ENCODE measurements around the gene ACP7.

ACP7 gene

DNA sequence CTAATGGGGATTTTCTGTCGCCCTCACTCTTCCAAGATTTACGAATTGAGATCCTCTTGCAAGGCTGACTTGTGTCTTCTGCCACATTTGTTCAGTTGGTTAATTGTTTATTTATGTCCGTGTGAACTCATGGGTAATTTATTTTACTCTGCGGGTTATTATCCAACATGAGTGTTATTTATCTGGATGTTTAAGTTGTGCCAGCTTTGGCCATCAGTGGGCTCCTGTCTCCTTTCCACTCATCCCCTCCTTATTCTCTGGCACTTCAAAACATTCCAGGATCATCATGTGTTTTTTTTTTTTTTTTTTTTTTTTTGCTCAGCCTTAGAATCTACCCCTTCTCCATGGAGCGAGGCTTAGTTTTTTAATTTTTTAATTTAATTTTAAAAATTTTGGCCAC lies 19.0 kb downstream of the ACP7 start:
- H3K9me2 ChIP-seq (ENCODE audit: low read depth, low read length), result no peaks in the 10 kb centered on the region
- H3K79me2 ChIP-seq (ENCODE audit: insufficient read depth, low read length), result no peaks in the 10 kb centered on the region
- no peak overlapping the region for H3K27ac ChIP-seq (ENCODE audit: low read depth, low read length, poor library complexity, severe bottlenecking)
- H4K20me1 ChIP-seq (ENCODE audit: insufficient read depth, low read length), result no peaks in the 10 kb centered on the region
- no peaks in the 10 kb centered on the region for H3K9me3 ChIP-seq (ENCODE audit: low read length)
- no peaks in the 10 kb centered on the region; the same call in 1 of the 2 replicates for H3K27me3 ChIP-seq (ENCODE audit: insufficient read depth, low read length)
- H2AFZ ChIP-seq (ENCODE audit: low read length), result no peak overlapping the region
- no peaks in the 10 kb centered on the region for H3K4me1 ChIP-seq (ENCODE audit: insufficient read depth, low read length, severe bottlenecking)
- no peaks in the 10 kb centered on the region for H3K36me3 ChIP-seq (ENCODE audit: insufficient read depth, low read length)
- no peak overlapping the region for H3K4me2 ChIP-seq (ENCODE audit: low read length)
- TF ChIP-seq EZH2 (IDR thresholded peaks at IDR 0.05; ENCODE audit: borderline replicate concordance, low read length), result no peak
- TF ChIP-seq, protein P1, sequence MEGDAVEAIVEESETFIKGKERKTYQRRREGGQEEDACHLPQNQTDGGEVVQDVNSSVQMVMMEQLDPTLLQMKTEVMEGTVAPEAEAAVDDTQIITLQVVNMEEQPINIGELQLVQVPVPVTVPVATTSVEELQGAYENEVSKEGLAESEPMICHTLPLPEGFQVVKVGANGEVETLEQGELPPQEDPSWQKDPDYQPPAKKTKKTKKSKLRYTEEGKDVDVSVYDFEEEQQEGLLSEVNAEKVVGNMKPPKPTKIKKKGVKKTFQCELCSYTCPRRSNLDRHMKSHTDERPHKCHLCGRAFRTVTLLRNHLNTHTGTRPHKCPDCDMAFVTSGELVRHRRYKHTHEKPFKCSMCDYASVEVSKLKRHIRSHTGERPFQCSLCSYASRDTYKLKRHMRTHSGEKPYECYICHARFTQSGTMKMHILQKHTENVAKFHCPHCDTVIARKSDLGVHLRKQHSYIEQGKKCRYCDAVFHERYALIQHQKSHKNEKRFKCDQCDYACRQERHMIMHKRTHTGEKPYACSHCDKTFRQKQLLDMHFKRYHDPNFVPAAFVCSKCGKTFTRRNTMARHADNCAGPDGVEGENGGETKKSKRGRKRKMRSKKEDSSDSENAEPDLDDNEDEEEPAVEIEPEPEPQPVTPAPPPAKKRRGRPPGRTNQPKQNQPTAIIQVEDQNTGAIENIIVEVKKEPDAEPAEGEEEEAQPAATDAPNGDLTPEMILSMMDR (IDR thresholded peaks at IDR 0.05; ENCODE audit: low read length), result no peak
- H3K4me3 ChIP-seq (ENCODE audit: low read depth, low read length, poor library complexity, severe bottlenecking), result no peak overlapping the region
- H3F3A ChIP-seq (ENCODE audit: insufficient read depth, low read length), result no peaks in the 10 kb centered on the region
- no peak overlapping the region for H3K9ac ChIP-seq (ENCODE audit: low read length)

DNA sequence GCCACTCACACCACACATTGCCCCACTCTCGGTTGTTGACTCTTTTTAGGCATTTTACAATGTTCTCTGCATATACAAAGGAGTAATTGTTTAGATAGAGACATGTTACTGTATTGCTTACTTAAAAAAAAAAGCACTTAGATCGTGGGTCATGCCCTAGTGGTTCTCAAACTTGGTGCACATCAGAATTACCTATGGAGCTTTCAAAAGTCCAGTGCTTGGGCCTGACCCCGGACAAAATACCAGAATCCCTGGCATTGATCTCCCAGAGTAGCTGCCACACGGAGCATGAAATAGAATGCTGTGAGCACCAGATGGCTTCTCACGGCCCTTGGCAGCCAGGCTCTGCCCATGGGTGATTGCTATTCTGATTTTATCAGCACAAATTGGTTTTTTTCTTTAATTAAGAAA lies 20.0 kb downstream of the ACP7 start:
- H3F3A ChIP-seq (ENCODE audit: insufficient read depth, low read length), result no peaks in the 10 kb centered on the region
- no peaks in the 10 kb centered on the region for H3K9me3 ChIP-seq (ENCODE audit: low read length)
- no peak overlapping the region for H3K4me2 ChIP-seq (ENCODE audit: low read length)
- no peaks in the 10 kb centered on the region for H3K9me2 ChIP-seq (ENCODE audit: low read depth, low read length)
- no peaks in the 10 kb centered on the region for H3K4me1 ChIP-seq (ENCODE audit: insufficient read depth, low read length, severe bottlenecking)
- no peaks in the 10 kb centered on the region for H3K36me3 ChIP-seq (ENCODE audit: insufficient read depth, low read length)
- H3K9ac ChIP-seq (ENCODE audit: low read length), result no peak overlapping the region
- no peaks in the 10 kb centered on the region; the same call in 1 of the 2 replicates for H3K27me3 ChIP-seq (ENCODE audit: insufficient read depth, low read length)
- H4K20me1 ChIP-seq (ENCODE audit: insufficient read depth, low read length), result no peaks in the 10 kb centered on the region
- no peak overlapping the region for H3K4me3 ChIP-seq (ENCODE audit: low read depth, low read length, poor library complexity, severe bottlenecking)
- TF ChIP-seq, protein P1 (IDR thresholded peaks at IDR 0.05; ENCODE audit: low read length), result no peak
- H3K27ac ChIP-seq (ENCODE audit: low read depth, low read length, poor library complexity, severe bottlenecking), result no peak overlapping the region
- H2AFZ ChIP-seq (ENCODE audit: low read length), result no peak overlapping the region
- H3K79me2 ChIP-seq (ENCODE audit: insufficient read depth, low read length), result no peaks in the 10 kb centered on the region

DNA sequence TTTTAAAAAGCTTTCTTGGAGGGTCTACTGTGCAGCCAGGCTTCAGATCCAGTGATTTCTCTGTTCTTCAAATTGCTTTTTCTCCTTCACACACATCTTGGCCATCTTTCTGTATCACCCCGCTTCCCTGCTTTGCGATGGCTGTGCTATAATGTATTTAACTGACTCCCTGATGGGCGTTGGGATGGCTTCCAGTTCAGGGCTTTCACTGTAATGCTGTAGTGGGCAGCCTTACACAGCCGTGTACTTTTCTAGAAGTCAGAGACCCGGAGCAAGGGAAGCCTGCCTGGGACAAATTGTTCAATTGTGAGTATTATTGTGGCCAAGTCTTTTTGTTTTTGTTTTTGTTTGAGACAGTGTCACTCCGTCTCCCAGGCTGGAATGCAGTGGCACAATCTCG lies 22.0 kb downstream of the ACP7 start:
- Histone ChIP-seq H3K9me2 (ENCODE audit: low read depth, low read length) (no peaks in the 10 kb centered on the region), H3K27me3 (ENCODE audit: insufficient read depth, low read length) (no peaks in the 10 kb centered on the region), H3K4me3 (ENCODE audit: low read depth, low read length, poor library complexity, severe bottlenecking) (no peak overlapping the region), H3K9ac (ENCODE audit: low read length) (no peak overlapping the region), H3K4me2 (ENCODE audit: low read length) (no peak overlapping the region), H4K20me1 (ENCODE audit: insufficient read depth, low read length) (no peaks in the 10 kb centered on the region), H3K79me2 (ENCODE audit: insufficient read depth, low read length) (no peaks in the 10 kb centered on the region), H3K36me3 (ENCODE audit: insufficient read depth, low read length) (no peaks in the 10 kb centered on the region), H2AFZ (ENCODE audit: low read length) (no peak overlapping the region), H3K9me3 (ENCODE audit: low read length) (no peaks in the 10 kb centered on the region), H3K27ac (ENCODE audit: low read depth, low read length, poor library complexity, severe bottlenecking) (no peak overlapping the region), H3F3A (ENCODE audit: insufficient read depth, low read length) (no peaks in the 10 kb centered on the region), H3K4me1 (ENCODE audit: insufficient read depth, low read length, severe bottlenecking) (no peaks in the 10 kb centered on the region)
- TF ChIP-seq, protein P1 (IDR thresholded peaks at IDR 0.05; ENCODE audit: low read length), result no peak
- TF ChIP-seq EZH2 (IDR thresholded peaks at IDR 0.05; ENCODE audit: borderline replicate concordance, low read length), result no peak

Measured in OCI-LY1 (cell line).